Prostate gland (tissue), 2 donors: Measurements from ENCODE around the gene RCBTB2.

Experiments used
- POLR2A ChIP-seq: fragments of 450-650 bp; IDR thresholded peaks from one replicate; pipeline ENCODE4 v1.6.1; 2016; ENCODE audit warnings: antibody characterized with exemption, mild to moderate bottlenecking
- TF ChIP-seq, protein P1 (sequence below), 4 experiments: fragments of 200-600 bp in 2 of 4; fragments of 450-650 bp in 2 of 4; sonication (generic) in 2 of 4; IDR thresholded peaks; 1 replicate in 3 of 4; 2 replicates in 1 of 4; pipeline ENCODE4 v1.5.1; 2016 to 2019; ENCODE audit warnings: antibody characterized with exemption in 4 of 4, mild to moderate bottlenecking in 2 of 4, moderate library complexity in 2 of 4

DNA sequence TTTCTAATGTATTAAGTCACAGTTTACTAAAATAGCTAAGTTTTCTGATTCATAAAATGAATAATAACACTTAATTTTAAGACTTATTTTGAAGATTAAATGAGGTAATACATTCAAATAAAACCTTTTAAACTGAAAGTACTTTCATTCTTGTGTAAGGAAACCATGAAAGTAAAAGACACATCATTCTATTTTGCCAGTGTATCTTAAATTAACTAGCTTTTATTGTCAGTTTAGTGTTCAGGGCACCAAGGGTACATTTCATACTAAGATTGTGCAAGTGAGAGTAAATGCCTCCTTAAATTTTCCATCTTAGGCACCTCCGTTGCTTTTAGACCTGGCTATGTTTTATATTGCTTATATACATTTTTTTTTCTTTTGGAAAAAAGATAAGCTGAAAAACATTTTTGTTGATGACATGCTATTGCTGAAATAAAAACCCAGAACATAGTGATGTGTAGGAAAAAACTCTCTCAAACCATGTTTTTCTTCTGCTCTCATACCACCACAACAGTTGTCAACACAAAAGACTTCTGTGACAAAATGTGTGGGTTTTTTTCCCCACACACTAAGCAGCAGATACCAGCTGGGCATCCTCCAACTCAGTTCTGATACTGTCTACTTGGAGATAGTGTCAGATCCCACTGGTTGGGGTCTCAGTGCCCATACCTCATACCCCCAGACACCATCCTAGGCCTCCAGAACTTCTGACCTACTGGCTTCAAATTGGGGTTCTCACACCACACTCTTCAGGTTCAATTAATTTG is 89.3 kb downstream of the RCBTB2 start:
- TF ChIP-seq, protein P1, sequence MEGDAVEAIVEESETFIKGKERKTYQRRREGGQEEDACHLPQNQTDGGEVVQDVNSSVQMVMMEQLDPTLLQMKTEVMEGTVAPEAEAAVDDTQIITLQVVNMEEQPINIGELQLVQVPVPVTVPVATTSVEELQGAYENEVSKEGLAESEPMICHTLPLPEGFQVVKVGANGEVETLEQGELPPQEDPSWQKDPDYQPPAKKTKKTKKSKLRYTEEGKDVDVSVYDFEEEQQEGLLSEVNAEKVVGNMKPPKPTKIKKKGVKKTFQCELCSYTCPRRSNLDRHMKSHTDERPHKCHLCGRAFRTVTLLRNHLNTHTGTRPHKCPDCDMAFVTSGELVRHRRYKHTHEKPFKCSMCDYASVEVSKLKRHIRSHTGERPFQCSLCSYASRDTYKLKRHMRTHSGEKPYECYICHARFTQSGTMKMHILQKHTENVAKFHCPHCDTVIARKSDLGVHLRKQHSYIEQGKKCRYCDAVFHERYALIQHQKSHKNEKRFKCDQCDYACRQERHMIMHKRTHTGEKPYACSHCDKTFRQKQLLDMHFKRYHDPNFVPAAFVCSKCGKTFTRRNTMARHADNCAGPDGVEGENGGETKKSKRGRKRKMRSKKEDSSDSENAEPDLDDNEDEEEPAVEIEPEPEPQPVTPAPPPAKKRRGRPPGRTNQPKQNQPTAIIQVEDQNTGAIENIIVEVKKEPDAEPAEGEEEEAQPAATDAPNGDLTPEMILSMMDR (IDR thresholded peaks at IDR 0.05) = no peak
- no peak for TF ChIP-seq POLR2A
